Activated CD8-positive, alpha-beta memory T cell treated with anti-CD3 and anti-CD28 coated beads for 1 hour (primary cell): ENCODE results near the gene CX3CL1.

Experiments used
- DNase-seq, 2 donors: peaks; one replicate each; pipeline ENCODE4 v3.0.0-alpha.2; 2020; ENCODE audit warnings: low read depth in 1 of 2; ENCODE audit errors: extremely low read depth in 1 of 2

The CX3CL1 gene

GRCh38 chr16:57403965-57404817, 31.9 kb downstream of the CX3CL1 start, which contains the start of gene CCL17:
CCL17 (plus strand) TSS chr16:57404767; CDS start chr16:57413933, 9,166 bp downstream.
- DNase-seq, result no peak

GRCh38 chr16:57405097-57405496, 32.8 kb downstream of the CX3CL1 start:
- DNase-seq, result no peak

DNA sequence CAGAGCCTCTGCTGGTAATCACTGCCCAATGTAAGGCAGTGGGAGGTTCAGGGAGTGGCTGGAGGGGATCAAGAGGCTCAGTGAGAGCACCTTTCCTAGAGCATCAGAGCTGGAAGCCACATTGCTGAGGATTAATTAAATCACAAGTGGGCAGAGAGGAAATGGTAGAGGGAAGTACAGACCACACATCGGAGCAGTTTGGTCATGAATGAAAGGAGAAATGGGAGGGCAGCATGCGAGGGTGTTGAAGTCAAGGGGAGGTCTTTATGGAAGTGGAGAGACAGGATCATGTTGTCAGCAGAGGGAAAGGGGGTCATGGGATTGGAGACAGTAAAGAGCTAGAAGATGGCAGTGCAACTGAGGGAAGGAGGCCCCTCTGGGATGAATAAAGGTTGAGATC, 34.6 kb downstream of the CX3CL1 start:
- no peak for DNase-seq

DNA sequence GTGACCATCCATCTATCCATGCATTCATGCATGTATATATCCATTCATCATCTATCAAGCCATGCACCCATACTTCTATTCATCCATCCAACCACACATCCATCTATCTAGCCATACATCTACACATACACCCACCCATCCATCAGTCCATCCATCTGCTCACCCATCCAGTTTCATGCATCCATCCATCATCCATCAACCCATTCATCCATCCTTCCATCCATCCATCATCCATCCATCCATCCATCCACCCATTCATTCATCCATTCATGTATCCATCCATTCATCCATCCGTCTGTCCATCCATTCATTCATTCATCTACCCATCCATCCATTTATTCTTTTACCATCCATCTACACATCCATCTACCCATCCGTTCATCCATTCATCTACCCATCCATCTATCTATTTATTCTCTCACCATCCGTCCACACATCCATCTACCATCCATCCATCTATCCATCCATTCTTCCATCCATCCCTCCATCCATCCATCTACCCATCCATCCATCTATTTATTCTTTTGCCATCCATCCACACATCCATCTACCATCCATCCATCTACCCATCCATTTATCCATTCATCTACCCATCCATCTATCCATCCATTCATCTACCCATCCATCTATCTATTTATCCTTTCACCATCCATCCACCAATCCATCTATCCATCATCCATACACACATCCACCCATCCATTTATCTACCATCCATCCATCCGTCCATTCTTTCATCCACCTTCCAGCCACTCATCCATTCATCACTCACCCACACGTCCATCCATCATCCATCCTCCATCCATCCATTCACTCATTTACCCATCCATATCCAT, 35.4 kb downstream of the CX3CL1 start:
- DNase-seq, result no peak

DNA sequence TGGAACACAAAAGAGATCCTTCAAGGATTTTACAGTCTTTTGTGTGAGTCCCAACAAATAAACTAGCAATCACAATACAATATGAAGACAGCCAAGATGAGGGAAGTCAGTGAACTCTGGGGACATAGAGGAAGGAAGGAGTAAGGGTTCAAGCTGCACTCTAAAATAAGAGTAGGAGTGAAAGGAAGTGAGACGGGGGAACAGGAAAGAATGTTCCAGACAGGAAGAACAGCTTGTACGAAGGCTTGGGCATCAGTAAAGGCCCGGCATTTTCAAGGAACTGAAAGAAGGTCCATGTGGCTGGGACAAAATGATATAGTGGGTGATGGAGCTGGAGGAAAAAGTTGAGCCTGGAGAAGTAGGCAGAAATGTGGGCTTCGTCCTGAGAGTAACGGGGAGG, 36.8 kb downstream of the CX3CL1 start:
- DNase-seq, result no peak

GRCh38 chr16:57409870-57410587, 37.7 kb downstream of the CX3CL1 start:
- no peak for DNase-seq

DNA sequence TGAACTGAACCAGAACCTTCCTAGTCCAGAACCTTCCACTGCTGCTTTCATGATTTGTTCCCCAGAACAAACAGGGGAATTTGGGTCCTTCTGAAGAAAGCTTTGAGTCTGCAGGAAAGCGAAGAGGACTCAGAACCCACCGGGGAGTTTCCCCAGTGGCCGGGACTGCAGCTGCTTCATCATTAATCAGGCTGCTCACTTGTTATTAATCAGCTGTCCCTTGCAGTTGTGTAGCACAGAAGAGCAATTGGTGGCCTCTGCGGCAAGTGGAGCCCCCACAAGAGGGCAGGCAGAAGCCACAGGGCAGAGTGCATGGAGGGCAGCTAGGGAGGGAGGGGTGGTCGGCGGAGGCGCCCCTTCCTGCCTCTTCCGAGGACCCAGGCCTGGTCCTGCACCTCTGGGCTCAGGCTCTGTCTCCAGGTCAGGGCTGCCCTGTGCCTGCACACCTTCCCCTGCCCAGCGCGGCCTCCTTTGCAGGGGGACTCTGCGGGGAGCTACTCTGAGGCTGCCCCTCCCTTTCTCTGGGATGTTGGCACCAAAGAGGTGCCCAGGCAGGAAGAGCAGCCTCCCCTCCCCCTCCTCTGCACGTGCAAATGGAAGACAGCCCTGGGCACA, 39.2 kb downstream of the CX3CL1 start:
- DNase-seq, result no peak

GRCh38 chr16:57412584-57412983, 40.3 kb downstream of the CX3CL1 start:
- DNase-seq, result no peak

- DNase-seq, result no peak
Measured at GRCh38 chr16:57413301-57413730, 41.0 kb downstream of the CX3CL1 start.

DNA sequence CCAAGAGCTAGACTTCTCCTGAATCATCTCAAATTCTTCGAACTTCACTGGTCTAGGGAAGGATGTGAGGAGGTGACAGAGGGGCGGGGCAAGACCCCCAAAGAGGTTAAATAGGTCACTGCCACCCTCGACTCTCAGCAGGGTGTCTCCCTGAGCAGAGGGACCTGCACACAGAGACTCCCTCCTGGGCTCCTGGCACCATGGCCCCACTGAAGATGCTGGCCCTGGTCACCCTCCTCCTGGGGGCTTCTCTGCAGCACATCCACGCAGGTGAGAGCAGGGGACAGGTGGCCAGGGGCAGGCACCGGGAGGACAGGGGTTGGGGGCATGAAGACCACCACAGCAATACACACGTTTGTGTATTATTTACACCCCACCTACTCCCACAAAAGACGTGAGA, 41.4 kb downstream of the CX3CL1 start:
- no peak for DNase-seq

- no peak for DNase-seq
Measured at GRCh38 chr16:57416084-57416483, 43.8 kb downstream of the CX3CL1 start.

GRCh38 chr16:57419506-57419905, 47.2 kb downstream of the CX3CL1 start:
- DNase-seq, result no peak

DNA sequence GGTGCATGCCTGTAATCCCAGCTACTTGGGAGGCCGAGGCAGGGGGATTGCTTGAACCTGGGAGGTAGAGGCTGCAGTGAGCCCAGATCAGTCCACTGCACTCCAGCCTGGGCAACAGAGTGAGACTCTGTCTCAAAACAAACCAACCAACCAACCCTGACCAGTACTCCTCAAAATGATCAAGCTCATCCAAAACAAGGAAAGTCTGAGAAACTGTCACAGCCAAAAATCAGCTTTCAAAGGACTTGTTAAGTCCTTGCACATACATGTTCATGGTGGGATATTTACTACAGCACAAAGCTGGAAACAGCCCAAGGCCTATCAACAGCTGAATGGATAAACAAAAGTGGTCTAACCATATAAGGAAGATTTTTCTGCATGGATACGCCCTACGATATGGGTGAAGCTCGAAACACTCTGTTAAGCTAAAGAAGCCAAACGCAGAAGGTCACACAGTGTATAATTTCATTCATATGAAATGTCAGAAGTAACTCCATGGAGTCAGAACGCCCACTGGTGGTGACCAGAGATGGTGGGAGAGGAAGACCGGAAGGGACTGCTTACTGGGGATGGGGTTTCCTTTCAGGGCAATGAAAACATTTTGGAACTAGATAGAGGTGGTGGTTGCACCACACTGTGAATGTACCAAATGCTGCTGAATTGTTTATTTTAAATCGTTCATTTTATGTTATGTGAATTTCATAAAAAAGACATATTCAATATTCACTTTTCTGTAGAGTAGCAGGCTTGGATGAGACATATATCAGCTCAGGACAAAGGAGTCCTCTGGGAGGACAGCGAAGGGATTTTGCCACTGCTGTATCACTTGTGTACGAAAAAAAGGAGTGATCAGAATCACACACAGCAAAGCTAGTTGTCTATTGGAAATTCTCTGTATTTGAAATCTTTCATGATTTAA, 50.0 kb downstream of the CX3CL1 start:
- DNase-seq, result no peak

DNA sequence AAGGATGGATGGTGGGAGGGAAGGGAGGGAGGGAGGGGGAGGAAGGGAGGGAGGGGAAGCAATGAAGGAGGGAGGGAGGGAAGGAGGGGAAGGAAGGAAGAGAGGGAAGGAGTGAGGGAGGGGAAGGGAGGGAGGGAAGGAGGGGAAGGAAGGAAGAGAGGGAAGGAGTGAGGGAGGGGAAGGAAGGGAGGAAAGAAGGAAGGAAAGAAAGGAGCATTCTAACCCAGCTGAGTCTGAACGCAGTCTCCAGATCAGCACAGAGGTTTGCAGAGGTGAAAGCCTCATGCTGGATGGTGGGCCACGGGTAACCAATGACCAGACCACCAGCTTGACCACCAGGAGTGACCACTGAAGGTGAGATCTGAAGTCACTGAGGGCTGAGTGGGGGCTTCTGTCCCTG, 50.9 kb downstream of the CX3CL1 start:
- no peak for DNase-seq

- DNase-seq, result no peak
Measured at GRCh38 chr16:57424583-57424982, 52.3 kb downstream of the CX3CL1 start.

DNA sequence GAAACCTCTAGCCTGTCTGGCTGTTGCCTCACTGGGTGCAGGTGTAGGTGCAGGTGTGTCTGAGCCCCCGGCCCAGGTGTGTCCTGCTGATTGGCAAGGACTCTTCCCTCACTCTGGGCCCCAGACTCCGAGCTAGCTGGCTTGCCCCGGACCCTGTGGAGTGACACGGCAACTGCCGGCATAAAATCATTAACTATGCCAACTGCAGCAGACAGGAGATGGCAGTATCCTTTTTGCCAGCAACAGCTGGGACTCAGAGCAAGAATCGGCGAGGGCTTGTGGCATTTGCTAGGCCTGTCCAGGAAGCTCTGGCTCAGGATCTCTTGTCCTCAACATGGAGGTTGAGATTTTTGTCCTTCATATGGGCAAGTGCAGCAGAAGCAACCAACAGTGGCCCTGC, 54.1 kb downstream of the CX3CL1 start:
- no peak for DNase-seq

DNA sequence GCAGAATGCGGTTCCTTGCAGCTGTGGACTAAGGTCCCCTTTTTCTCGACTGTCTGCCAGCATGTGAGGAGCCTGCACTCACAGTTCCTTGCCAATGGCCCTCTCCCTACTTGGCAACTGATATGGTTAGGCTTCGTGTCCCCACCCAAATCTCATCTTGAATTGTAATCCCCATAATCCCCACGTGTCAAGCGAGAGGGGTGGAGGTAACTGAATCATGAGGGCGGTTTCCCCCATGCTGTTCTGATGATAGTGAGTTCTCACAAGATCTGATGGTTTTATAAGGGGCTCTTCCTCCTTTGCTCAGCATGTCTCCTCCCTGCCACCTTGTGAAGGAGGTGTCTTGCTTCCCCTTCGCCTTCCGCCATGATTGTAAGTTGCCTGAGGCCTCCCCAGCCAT, 55.0 kb downstream of the CX3CL1 start:
- DNase-seq, result no peak

- no peak for DNase-seq
Measured at GRCh38 chr16:57427824-57428223, 55.5 kb downstream of the CX3CL1 start.

- DNase-seq, result no peak
Measured at GRCh38 chr16:57430955-57431354, 58.7 kb downstream of the CX3CL1 start.

GRCh38 chr16:57432505-57432904, 60.2 kb downstream of the CX3CL1 start:
- DNase-seq, result no peak
